Epithelial cell of esophagus (primary cell): Measurements from ENCODE around the gene GRIK2.
A peak's percentile ranks its signal among the peaks of the same experiment; 100 is the strongest.

ENCODE experiments used
- DNase-seq: peaks from one replicate; pipeline ENCODE4 v3.0.0; 2010; ENCODE audit warnings: low read depth
- H3K4me3 ChIP-seq: 2 replicates; pipeline ENCODE4 v1.5.1; 2011; ENCODE audit warnings: mild to moderate bottlenecking, low read length, control low read depth
- TF ChIP-seq, protein P1 (sequence below): IDR thresholded peaks from 2 replicates; pipeline ENCODE4 v1.5.1; 2011; ENCODE audit warnings: low read depth, mild to moderate bottlenecking, low read length, control low read depth, inconsistent platforms; ENCODE audit not compliant: insufficient read depth; ENCODE audit errors: missing control alignments

The GRIK2 gene

DNA sequence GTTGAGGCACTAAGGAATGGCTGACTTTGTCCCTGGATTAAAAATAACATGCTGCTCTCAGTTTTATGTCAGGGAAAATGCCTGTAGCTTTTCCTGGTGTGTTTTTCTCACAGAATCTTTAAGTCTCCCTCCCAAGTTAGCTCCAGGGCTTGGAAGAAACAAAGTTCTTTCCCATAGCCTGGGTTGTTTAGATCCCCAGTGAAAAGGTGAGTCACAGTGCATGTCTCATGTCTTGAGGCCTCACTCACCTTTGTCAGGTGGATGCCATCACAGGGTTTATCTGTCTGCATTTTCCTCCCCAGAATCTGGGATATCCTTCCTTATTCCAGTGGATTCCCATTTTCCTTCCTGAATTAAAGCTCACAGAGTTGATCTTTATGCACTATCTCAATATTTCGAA is 722.4 kb downstream of the GRIK2 start:
- DNase-seq, result peak; percentile 69
- TF ChIP-seq, protein P1, sequence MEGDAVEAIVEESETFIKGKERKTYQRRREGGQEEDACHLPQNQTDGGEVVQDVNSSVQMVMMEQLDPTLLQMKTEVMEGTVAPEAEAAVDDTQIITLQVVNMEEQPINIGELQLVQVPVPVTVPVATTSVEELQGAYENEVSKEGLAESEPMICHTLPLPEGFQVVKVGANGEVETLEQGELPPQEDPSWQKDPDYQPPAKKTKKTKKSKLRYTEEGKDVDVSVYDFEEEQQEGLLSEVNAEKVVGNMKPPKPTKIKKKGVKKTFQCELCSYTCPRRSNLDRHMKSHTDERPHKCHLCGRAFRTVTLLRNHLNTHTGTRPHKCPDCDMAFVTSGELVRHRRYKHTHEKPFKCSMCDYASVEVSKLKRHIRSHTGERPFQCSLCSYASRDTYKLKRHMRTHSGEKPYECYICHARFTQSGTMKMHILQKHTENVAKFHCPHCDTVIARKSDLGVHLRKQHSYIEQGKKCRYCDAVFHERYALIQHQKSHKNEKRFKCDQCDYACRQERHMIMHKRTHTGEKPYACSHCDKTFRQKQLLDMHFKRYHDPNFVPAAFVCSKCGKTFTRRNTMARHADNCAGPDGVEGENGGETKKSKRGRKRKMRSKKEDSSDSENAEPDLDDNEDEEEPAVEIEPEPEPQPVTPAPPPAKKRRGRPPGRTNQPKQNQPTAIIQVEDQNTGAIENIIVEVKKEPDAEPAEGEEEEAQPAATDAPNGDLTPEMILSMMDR, result no peak
- no peak overlapping the region for H3K4me3 ChIP-seq

DNA sequence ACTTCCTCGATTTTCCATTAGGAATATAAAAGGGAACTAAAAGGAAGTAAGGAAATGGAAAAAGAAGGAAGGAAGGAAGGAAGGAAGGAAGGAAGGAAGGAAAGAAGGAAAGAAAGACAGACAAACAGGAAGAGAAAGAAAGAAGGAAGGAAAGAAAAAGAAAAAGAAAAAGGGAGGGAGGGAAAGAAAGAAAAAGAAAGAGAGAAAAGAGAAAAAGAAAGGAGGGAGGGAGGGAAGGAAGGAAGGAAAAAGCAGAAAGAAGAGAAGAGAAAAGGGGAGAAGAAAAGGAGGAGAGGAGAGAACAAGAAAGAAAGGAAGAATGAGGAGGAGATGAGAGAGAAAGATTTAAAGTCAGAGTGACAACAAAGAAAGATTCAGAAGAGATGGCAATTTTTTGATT is 724.5 kb downstream of the GRIK2 start:
- no peak for DNase-seq
- TF ChIP-seq, protein P1, result no peak
- H3K4me3 ChIP-seq, result no peak overlapping the region
